PFSK-1 (cell line): ENCODE measurements around the gene ZFHX3.

Source experiments
- FOXP2 ChIP-seq: optimal IDR thresholded peaks from 2 replicates; pipeline ENCODE3; 2011; ENCODE audit warnings: borderline replicate concordance, control low read depth, inconsistent platforms; ENCODE audit not compliant: insufficient read depth; ENCODE audit errors: extremely low read length, extremely low read depth
- POLR2AphosphoS5 ChIP-seq: IDR thresholded peaks from 2 replicates; pipeline ENCODE4 v1.6.1; 2012; ENCODE audit warnings: low read depth, mild to moderate bottlenecking, control low read depth, low read length, moderate library complexity
- REST ChIP-seq, 2 experiments: IDR thresholded peaks; 2 replicates each; pipeline versions ENCODE4 v1.6.1 to v1.8.0; 2011 to 2012; ENCODE audit warnings: low read depth in 2 of 2, low read length in 2 of 2, control low read depth in 1 of 2, inconsistent platforms in 1 of 2, mild to moderate bottlenecking in 1 of 2, moderate library complexity in 1 of 2; ENCODE audit not compliant: insufficient read depth in 1 of 2
- SIN3A ChIP-seq: IDR thresholded peaks from 2 replicates; pipeline ENCODE4 v1.6.1; 2012; ENCODE audit warnings: mild to moderate bottlenecking, low read length, moderate library complexity, borderline replicate concordance; ENCODE audit not compliant: insufficient read depth
- TAF1 ChIP-seq: IDR thresholded peaks from 2 replicates; pipeline ENCODE4 v1.6.1; 2012; ENCODE audit warnings: low read length, control low read depth, borderline replicate concordance; ENCODE audit not compliant: insufficient read depth

DNA sequence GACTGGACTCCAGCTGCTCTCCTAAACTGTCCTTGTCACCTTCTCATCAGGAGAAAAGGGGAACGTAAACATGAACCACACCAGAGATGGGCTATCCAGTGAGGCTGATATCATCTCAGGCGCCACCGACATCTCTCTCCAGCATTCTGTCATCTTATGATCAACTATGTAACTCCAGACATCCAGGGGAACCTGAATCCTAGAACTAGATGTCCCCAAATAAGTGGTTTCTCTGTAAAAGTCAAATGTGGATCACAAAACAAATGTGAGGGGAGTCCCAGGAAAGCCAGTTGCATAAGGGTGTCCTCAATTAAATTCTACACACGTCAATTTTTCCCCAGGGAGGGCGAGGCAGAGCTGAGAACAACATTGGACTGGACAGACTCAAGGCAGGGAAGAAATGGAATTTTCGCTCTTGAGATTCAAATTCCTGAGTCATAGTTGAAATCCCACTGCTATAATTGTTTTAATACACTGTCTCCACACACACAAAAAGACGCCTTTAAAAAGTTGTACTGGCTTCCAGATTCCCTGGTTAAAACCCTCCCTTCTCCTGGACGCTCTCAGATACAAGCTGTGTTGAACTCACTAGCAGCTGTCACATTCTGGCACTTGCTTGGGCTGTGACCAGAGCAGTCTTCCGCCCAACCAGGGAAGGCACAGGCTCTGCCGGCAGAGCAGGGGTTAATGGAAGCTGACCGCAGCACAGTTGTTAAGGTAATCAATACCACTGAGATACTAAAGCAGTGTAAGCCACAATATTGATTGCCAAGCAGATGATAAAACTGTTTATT lies 62.6 kb downstream of the ZFHX3 start:
- TF ChIP-seq SIN3A, result no peak
- no peak for TF ChIP-seq POLR2AphosphoS5
- no peak for TF ChIP-seq REST (IDR thresholded peaks at IDR 0.05; ENCODE audit: insufficient read depth in 1 of 2, low read depth in 2 of 2, low read length in 2 of 2)
- no peak for TF ChIP-seq TAF1
- TF ChIP-seq FOXP2, result no peak
